ENCODE measurements around the gene COL4A1.

The COL4A1 gene

GRCh38 chr13:110254751-110255553 lies 52.0 kb downstream of the COL4A1 start:
- no peak for DNase-seq

DNA sequence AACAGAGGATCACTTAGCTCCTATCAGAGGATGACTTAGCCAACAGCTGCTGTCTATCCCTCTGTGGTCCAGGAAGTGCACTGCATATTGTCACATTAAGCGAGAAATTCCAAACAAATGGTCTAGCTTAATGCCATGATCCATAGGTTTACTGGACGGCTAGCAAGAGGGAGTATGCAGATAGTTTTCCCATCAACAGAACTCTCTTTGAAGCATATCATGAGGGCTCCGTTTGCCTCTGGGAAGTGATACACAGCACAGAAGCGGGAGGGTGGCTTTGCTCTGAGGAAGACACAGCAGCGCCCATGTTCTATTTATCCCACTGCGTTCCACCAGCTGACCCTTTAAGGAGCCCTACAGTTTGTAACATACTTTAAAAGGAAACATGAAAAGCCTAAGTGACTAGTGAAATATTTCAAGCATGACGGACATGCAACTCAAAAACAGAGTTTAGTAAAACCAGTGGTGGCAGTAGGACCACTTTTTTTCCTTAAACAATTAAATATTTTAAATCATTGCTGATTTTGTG lies 52.7 kb downstream of the COL4A1 start:
- no peak for DNase-seq

- DNase-seq = no peak
Observed at GRCh38 chr13:110251193-110251819, 55.7 kb downstream of the COL4A1 start.

- DNase-seq = no peak
Observed at GRCh38 chr13:110250258-110250891, 56.6 kb downstream of the COL4A1 start.

- DNase-seq = no peak
Observed at GRCh38 chr13:110249326-110249725, 57.6 kb downstream of the COL4A1 start.

GRCh38 chr13:110248449-110249143 lies 58.4 kb downstream of the COL4A1 start:
- no peak for DNase-seq

DNA sequence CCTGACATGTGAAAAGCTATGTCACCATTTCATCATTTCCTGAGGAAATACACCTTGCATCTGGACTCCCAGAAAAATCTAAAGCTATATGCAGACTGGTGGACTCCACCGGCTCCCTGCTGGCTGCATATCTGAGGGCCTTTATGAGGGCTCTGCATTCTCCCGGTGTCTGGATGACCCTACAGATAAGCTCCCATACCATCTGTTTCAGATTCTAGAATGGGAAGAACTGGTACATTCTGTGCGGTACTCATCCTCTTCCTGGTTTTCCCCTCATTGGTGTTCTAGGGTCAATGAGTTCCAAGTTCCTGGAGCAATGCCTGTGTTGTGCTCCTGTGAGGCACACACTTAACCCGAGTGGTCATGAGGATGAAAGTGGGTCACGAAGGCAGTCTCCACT lies 60.4 kb downstream of the COL4A1 start:
- DNase-seq = no peak

GRCh38 chr13:110245416-110245899 lies 61.5 kb downstream of the COL4A1 start:
- no peak for DNase-seq

DNA sequence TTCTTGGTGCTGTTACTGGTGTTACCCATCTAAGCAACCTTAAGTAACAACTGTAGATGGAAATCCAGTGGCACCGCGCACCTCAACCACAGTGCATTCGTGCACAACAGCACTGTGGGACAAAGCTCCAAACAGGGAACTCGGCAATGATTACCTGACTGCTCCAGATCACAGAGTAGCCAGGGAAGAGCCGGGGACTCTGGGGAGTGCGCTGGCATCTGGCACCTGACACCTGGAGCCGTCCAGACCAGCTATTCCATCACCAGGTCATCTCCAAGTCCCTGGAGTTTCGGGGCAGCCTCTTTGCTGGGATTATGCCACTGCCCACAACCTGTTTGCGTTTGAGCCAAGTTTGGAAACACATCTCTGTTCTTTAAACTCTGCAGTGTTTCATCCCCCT lies 62.0 kb downstream of the COL4A1 start:
- DNase-seq = no peak

GRCh38 chr13:110244071-110244830 lies 62.7 kb downstream of the COL4A1 start:
- no peak for DNase-seq

GRCh38 chr13:110242615-110243014 lies 64.3 kb downstream of the COL4A1 start:
- no peak for DNase-seq

- DNase-seq = no peak
Observed at GRCh38 chr13:110240943-110241342, 66.0 kb downstream of the COL4A1 start.

DNA sequence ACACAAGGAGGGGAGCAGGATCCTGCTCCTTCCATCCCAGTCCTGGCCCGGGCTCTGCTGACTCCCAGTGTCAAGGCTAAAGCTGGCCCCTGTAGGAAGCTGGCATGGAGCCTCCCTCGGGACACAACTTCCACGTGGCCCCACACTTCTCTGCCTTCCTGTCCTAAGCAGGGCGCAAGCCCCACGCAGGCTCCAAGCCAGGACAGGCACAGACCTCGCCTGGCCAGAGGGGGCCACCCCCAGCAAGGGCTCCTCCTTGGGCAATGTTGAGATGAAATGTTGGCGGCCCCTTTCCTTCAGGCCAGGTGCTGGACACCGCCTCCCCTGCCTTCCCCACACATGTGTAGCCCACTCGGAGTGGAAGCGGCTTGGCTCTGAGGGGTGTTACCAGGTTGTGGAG lies 66.6 kb downstream of the COL4A1 start:
- DNase-seq = no peak

DNA sequence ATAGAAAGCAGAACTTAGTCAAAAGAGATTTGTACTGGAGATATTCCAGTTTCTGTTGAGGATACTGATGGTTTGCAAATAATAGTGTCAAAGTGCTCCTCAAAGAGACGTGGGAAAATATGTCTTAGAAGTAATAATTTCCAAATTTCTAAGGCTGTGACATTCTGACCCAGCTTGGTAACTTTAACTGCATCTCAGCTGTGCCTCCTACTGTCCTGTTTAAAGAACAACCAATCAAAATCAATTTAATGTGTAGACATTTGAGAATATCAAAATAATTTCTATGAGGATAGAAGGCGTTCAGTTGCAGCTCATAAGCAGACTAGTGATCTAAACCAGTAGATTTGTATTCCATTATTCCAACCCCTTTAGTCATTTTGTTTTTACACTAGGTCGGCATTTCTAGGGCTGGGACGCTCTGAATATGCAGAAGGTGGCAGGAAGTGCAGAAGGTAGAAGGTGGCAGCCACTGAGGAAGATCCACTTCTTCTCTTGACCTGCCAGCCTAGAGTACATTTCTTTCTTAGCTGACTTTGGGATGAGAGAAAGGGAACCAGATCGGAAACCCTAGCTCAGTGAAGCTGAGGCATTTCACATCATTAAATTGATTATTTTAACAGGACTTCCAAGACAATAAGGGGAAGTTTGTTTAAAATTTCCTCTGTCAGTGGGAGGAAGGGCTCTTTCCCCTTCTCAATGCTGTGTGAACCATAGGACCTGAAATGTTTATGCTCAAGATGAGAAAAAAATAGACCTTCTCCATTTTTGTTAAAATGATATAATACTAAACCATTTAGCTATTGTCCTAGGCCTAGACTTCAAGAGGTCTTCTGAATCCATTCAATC lies 67.5 kb downstream of the COL4A1 start:
- DNase-seq = no peak

- DNase-seq = no peak
Observed at GRCh38 chr13:110238818-110239195, 68.2 kb downstream of the COL4A1 start.

- no peak for DNase-seq
Observed at GRCh38 chr13:110237875-110238817, 68.8 kb downstream of the COL4A1 start.

DNA sequence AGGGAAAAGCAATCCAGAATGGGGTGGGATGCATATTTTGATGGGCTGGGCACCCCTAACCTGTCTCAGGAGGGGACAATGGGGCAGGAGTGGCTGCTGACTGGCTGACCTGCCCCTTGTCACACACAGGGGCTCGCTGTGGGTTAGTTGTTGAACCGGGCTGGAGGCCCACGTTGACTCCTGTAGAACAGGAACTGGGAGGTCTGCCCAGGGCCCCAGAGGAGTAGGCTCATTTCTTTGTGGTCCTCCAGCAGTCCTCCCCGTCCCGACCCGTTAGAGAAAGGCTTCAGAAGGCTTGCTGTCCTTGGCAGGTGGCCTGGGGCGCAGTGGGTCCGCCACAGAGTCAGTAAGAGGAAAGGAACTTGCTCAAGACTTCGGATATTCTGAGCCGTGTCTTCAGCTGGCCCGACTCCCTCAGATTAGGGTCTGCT lies 70.1 kb downstream of the COL4A1 start:
- no peak for DNase-seq

DNA sequence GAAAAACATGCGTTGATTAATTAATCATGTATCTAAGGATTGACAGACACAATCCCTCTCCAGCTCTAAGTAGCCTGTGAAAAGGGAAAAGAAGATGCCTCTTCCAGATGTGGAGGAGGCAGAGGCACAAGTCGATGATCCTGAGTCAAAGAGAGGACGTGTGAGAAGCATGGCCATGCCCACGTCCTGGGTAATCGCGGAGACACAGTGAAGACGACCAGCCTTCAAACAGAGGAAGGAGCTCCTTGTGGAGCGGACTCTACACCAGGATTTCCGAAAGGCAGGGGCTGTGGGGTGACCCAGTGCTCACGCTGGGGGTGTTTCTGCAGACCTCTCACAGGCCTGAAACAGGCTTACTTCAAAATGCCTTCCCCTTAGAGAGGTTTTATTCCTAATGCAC lies 70.5 kb downstream of the COL4A1 start:
- DNase-seq = no peak

DNA sequence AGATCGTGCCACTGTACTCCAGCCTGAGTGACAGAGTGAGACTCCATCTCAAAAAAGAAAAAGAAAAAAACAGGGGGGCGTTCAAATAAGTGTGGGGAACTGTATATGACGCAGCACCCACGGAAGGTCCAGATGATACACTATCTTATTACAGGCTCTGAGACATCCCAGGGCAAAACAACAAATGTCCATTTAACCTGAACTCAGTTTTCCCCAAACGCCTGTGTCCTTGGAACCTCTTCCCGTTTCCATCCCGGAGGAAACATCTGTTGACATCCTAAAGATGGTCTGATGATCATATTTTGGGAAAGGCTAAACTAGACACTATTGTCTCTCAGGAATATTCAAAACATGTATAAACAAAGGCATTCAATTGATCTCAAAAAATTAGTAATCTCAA lies 72.4 kb downstream of the COL4A1 start:
- DNase-seq = no peak

GRCh38 chr13:110233951-110234280 lies 73.0 kb downstream of the COL4A1 start:
- DNase-seq = no peak

Measured in KG1 (cell line).